Left ventricle myocardium inferior (tissue), 1 donor: ENCODE results near the gene ETS2. TPM values are rescaled to one million over a fixed set of nuclear protein-coding genes. Genes with fewer than 3 reads are reported as not detected.

Experiments
- DNase-seq: peaks from one replicate; pipeline ENCODE4 v3.0.0-alpha.2; 2020
- H3K27ac ChIP-seq: fragments of 200-600 bp; replicated peaks from 2 replicates; pipeline ENCODE4 v1.8.0; 2021
- H3K27me3 ChIP-seq: fragments of 200-600 bp; 2 replicates; pipeline ENCODE4 v1.8.0; 2021; ENCODE audit warnings: low read depth
- H3K36me3 ChIP-seq: fragments of 200-600 bp; 2 replicates; pipeline ENCODE4 v1.8.0; 2021
- H3K4me1 ChIP-seq: fragments of 200-600 bp; 2 replicates; pipeline ENCODE4 v1.8.0; 2021
- H3K4me3 ChIP-seq: fragments of 200-600 bp; 2 replicates; pipeline ENCODE4 v1.8.0; 2021; ENCODE audit warnings: mild to moderate bottlenecking, moderate library complexity
- H3K9me3 ChIP-seq: fragments of 200-600 bp; replicated peaks from 2 replicates; pipeline ENCODE4 v1.8.0; 2021
- intact Hi-C: fragments of 100-400 bp; cut with micrococcal nuclease; formaldehyde crosslinking; loops from one replicate; pipeline ENCODE4 v1.11.0; 2022
- total RNA-seq: library from RNA; stranded (reverse); fragmentation: NEBNext Ultra II Directional; extraction: Animal tissue kit (Norgen Biotek cat#: 25700); gene quantifications from one replicate; pipeline ENCODE4 v1.2.1, GENCODE V29; 2021
- TF ChIP-seq, protein P1 (sequence below): fragments of 200-600 bp; IDR thresholded peaks from 2 replicates; pipeline ENCODE4 v1.8.0; 2021; ENCODE audit warnings: antibody characterized with exemption, mild to moderate bottlenecking, borderline replicate concordance
- donor health status: DM: no; HTN: yes; CAD: no; lungs with severe emphysema.

Gene ETS2
- total RNA-seq, 1 donor from 2014 or later, result 40.9 TPM

DNA sequence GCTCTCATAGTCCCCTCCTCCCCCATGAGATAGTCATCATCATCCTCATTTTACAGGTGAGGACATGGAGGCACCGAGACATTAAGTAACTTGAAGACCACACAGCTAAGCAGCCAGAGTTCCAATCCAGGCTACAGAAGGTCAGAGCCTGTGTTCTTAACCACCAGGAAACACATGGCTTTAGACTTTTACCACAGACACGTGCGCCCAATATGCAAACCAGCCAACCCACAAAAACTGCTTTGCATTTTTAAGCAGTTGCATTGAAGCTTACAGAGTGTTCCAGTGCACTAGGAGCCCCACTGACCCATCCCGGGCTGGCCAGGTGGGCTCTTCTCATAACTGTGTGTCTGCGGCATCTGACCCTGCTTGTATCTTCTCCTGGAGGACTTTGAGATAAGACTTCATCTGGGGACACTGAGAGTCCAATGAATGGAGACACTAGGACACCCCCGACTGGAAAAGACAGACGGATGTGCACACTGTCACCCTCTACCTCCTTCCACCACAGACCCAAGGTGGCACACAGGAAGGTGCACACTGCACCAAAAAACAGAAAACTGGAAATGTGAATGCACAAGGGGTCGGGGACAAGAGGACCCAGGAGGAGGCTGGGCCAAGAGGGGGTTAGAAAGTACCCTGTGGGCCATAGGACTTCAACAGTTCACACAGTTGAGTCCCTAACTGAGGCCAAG, 56.4 kb downstream of the ETS2 start:
- TF ChIP-seq, protein P1, sequence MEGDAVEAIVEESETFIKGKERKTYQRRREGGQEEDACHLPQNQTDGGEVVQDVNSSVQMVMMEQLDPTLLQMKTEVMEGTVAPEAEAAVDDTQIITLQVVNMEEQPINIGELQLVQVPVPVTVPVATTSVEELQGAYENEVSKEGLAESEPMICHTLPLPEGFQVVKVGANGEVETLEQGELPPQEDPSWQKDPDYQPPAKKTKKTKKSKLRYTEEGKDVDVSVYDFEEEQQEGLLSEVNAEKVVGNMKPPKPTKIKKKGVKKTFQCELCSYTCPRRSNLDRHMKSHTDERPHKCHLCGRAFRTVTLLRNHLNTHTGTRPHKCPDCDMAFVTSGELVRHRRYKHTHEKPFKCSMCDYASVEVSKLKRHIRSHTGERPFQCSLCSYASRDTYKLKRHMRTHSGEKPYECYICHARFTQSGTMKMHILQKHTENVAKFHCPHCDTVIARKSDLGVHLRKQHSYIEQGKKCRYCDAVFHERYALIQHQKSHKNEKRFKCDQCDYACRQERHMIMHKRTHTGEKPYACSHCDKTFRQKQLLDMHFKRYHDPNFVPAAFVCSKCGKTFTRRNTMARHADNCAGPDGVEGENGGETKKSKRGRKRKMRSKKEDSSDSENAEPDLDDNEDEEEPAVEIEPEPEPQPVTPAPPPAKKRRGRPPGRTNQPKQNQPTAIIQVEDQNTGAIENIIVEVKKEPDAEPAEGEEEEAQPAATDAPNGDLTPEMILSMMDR, result no peak
- no peak overlapping the region for H3K4me3 ChIP-seq
- H3K27me3 ChIP-seq, result no peaks in the 10 kb centered on the region
- intact Hi-C loops, result no loop called here
- no peak for DNase-seq
- no peak overlapping the region for H3K27ac ChIP-seq
- no peaks in the 10 kb centered on the region for H3K9me3 ChIP-seq
- no peaks in the 10 kb centered on the region for H3K36me3 ChIP-seq
- H3K4me1 ChIP-seq, result peaks cover 21% of the 10 kb centered on the region

DNA sequence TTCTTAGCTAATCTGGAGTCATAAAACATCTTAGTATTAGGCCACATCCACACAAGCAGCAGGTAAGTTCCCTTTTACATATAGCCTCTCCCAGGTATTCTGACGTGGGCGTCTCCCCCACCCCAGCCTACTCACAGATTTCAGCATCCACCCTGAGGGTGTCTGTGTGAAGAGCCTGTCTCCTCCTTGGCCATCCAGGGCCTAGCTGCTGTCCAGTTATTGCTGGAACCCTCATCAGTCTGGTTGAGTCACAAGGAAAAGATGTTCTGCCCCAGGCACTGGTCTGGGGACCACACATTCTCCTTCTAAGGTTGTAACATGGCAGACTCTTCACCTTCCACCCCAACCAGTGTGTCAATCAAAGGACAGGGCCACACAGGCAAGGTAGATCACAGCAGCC, 57.6 kb downstream of the ETS2 start:
- Histone ChIP-seq H3K4me3 (no peak overlapping the region), H3K4me1 (peaks cover 15% of the 10 kb centered on the region), H3K9me3 (no peaks in the 10 kb centered on the region), H3K36me3 (no peaks in the 10 kb centered on the region), H3K27ac (no peak overlapping the region), H3K27me3 (no peaks in the 10 kb centered on the region)
- TF ChIP-seq, protein P1, result no peak
- no peak for DNase-seq
- intact Hi-C loops, result no loop called here

DNA sequence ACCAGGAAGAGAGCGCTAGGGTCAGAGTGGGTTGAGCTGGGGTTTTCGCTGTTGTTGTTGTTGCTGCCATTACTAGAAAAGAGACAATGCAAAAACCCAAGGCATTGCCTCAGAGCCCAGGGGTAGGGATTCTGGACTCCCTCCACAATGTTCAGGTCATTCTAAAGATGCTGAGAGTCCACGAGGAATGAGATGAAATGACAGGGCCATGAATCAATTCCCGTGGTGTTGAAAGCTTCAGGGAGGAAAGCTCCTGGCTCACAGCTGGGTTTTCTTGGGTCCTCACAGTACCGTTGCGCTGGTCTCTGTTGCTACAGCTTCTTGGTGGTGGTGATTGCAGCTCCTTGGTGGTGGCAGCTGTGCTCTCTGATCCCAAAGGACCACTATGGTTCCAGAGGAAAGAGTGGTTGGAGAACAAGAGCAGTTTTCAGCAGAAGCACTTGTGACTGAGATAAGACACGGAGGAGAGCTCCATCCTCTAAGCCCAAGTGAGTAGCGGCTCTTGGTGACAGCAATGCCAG, 58.2 kb downstream of the ETS2 start:
- peaks cover 15% of the 10 kb centered on the region for H3K4me1 ChIP-seq
- intact Hi-C loops, result no loop called here
- TF ChIP-seq, protein P1, result no peak
- H3K36me3 ChIP-seq, result no peaks in the 10 kb centered on the region
- H3K4me3 ChIP-seq, result no peak overlapping the region
- no peaks in the 10 kb centered on the region for H3K27me3 ChIP-seq
- DNase-seq, result no peak
- H3K27ac ChIP-seq, result no peak overlapping the region
- H3K9me3 ChIP-seq, result no peaks in the 10 kb centered on the region

DNA sequence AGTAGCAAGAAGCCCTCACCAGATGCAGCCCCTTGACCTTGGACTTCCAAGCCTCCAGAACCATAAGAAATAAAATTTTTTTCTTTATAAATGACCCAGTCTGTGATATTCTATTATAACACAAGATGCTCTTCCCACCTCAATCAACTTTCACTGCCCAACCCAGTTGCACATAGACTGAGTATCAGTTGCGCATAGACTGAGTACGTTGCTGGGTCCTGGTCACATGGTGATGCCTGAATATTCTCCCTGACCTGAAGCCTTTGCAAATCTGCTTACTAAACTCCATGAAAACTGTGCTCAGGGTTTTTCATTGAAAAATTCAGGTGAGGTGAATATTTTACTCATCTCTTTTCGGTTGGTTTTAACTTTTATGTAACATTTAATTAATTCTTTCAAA, 59.2 kb downstream of the ETS2 start:
- H3K9me3 ChIP-seq, result no peaks in the 10 kb centered on the region
- no peak overlapping the region for H3K27ac ChIP-seq
- intact Hi-C loops, result no loop called here
- no peaks in the 10 kb centered on the region for H3K27me3 ChIP-seq
- H3K4me1 ChIP-seq, result peaks cover 15% of the 10 kb centered on the region
- no peak overlapping the region for H3K4me3 ChIP-seq
- H3K36me3 ChIP-seq, result no peaks in the 10 kb centered on the region
- no peak for DNase-seq
- TF ChIP-seq, protein P1, result no peak

DNA sequence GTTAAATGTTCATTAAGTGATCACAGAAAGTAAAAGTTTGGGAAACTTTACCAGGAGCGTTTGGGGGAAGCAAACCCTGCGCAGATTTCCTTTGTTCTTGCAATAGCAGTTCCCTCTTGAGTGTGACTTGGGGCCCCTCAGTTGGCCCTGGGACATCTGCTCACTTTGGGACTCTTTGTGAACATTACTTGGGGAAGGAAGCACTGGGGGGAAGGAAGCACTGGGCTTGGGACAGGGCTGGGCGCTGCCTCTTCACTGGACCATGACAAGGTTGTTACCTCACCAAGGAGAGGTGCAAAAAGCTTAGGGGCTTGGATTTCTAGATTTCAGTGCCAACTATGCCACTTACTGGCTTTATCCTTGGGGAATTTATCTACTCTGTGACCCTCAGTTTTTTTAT, 63.5 kb downstream of the ETS2 start:
- no peaks in the 10 kb centered on the region for H3K36me3 ChIP-seq
- H3K9me3 ChIP-seq, result no peaks in the 10 kb centered on the region
- no peaks in the 10 kb centered on the region for H3K4me1 ChIP-seq
- H3K27ac ChIP-seq, result no peak overlapping the region
- intact Hi-C loops, result no loop called here
- TF ChIP-seq, protein P1, result no peak
- H3K27me3 ChIP-seq, result no peaks in the 10 kb centered on the region
- DNase-seq, result no peak
- no peak overlapping the region for H3K4me3 ChIP-seq
